Cardiac fibroblast (primary cell): ENCODE measurements around the gene STS.
A peak's percentile ranks its signal among the peaks of the same experiment; 100 is the strongest.

Experiments used
- DNase-seq, 2 donors: peaks; one replicate each; pipeline versions ENCODE4 v3.0.0 to v3.0.0-alpha.2; 2010; ENCODE audit warnings: low read depth in 2 of 2
- H3K4me3 ChIP-seq, 2 donors: replicated peaks in 1 of 2; 1 replicate in 1 of 2; 2 replicates in 1 of 2; pipeline ENCODE4 v1.5.1; 2011; ENCODE audit warnings: low read depth in 2 of 2, low read length in 2 of 2, mild to moderate bottlenecking in 2 of 2, moderate library complexity in 1 of 2
- TF ChIP-seq, protein P1 (sequence below): IDR thresholded peaks from one replicate; pipeline ENCODE4 v1.5.1; 2011; ENCODE audit warnings: low read depth, mild to moderate bottlenecking, low read length, inconsistent platforms

STS gene

DNA sequence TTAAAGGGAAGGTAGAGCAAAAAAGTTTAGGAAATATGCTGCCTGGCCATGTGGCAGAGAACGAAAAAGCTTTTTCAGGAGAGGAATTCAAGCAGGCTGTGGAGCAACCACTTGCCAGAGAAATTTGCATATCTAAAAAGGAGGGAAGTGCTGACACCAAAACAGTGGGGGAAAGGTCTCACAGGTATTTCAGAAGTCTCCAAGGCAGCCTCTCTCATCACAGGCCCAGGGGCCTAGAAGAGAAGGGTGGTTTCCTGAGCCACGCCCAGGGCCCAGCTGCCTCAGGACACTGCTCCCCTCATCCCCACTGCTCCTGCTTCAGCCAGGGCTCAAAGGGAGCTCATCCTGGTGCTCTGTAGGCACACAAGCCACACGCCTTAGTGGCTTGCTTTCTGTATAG, 29.9 kb upstream of the STS start:
- TF ChIP-seq, protein P1, sequence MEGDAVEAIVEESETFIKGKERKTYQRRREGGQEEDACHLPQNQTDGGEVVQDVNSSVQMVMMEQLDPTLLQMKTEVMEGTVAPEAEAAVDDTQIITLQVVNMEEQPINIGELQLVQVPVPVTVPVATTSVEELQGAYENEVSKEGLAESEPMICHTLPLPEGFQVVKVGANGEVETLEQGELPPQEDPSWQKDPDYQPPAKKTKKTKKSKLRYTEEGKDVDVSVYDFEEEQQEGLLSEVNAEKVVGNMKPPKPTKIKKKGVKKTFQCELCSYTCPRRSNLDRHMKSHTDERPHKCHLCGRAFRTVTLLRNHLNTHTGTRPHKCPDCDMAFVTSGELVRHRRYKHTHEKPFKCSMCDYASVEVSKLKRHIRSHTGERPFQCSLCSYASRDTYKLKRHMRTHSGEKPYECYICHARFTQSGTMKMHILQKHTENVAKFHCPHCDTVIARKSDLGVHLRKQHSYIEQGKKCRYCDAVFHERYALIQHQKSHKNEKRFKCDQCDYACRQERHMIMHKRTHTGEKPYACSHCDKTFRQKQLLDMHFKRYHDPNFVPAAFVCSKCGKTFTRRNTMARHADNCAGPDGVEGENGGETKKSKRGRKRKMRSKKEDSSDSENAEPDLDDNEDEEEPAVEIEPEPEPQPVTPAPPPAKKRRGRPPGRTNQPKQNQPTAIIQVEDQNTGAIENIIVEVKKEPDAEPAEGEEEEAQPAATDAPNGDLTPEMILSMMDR: no peak
- H3K4me3 ChIP-seq: no peak overlapping the region
- DNase-seq: no peak

DNA sequence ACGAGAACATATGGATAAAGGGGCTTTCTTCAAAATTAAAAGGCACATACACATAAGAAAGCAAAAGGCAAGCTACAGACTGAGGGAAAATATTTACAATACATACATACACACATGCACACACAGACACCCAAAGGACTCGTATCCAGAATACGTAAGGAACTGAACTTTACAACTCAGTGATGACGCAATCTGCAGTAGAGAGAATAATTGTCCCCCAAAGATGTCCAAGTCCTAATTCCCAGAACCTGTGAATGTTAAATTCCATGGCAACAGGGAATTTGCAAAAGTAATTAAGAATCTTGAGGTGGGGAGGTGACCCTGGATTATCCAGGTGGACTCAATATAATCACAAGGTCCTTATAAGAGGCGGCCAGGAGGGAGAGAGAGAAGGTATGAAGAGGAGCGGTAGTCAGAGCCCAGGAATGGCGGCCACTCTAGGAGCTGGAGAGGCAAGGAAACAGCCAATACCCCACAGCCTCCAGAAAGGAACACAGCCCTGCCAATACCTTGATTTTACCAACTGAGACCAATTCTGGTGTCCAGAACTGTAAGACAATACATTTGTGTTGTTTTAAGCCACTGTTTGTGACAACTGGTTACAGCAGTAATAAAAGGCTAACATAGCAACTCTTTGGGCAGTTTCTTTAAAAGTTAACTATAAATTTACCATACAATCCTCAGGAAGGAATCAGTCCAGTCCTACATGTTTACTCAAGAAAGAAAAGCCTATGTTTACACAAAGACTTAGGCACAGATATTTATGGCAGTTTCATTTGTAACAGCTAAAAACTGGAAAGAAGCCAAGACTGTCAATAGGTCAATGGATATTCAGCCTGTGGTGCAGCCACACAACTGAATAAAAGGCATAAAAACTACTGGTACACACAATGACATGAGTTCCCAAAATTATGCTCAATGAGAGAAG, 27.3 kb upstream of the STS start:
- no peak overlapping the region for H3K4me3 ChIP-seq
- TF ChIP-seq, protein P1: no peak
- peak; percentile 39 to 42 for DNase-seq

DNA sequence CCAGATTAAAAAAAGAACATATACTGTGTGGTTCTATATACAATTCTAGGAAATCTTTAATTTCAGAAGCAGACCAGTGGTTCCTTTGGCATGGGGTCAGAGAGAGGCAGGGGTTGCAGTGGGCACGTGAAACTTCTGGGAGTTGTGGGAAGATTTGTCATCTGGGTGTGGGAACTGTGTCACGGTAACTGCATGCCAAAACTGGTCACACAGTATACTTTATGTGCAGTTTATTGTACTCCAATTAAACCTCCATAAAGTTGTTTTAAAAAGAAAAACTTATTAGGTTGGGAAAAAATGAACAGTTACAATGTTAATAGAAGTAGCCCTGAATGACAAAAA, 26.7 kb upstream of the STS start:
- TF ChIP-seq, protein P1: no peak
- peak in 1 of 2 donors; percentile 10 for DNase-seq
- H3K4me3 ChIP-seq: no peak overlapping the region

DNA sequence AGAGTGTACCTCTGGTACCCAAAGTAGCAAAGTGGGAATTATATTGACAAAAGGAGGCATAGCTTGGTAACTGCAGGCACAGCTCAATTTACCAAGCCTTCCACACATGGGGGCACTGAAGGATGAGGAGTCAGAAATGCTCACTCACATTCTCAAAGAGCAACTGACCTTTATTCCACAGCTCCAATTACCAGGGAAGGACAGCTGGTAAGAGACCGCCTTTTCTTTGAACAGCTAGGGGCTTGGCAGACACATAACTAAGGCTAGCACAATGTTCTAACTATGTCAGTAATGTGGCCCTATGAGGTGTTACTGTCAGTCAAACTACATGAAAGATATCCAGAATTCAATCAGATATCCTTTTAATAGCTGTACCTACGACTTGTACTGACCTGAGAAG, 20.5 kb upstream of the STS start:
- DNase-seq: no peak
- TF ChIP-seq, protein P1: no peak

DNA sequence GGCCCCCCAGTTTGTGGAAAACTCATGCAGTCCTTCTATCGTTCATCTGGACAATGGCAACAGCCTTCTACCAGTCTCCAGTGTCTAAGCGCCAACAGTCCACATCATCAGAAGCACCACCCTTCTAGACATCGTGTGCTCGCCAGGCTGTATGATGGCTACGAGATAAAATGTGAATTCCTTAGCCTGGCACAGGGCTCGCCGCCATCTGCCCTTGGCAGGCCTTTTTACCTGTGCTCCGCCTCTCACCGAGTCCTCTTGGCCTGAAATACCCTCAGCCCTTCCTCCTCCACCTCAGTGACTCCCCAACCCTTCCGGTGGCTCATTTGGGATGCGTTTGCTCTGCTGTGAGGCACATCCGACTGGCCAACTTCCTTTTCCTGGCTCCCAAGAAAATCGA, 15.9 kb upstream of the STS start:
- no peak overlapping the region for H3K4me3 ChIP-seq
- TF ChIP-seq, protein P1: no peak
- DNase-seq: no peak

More for the DNA sequence above, 20.5 kb upstream of the STS start:
- H3K4me3 ChIP-seq: no peak overlapping the region

DNA sequence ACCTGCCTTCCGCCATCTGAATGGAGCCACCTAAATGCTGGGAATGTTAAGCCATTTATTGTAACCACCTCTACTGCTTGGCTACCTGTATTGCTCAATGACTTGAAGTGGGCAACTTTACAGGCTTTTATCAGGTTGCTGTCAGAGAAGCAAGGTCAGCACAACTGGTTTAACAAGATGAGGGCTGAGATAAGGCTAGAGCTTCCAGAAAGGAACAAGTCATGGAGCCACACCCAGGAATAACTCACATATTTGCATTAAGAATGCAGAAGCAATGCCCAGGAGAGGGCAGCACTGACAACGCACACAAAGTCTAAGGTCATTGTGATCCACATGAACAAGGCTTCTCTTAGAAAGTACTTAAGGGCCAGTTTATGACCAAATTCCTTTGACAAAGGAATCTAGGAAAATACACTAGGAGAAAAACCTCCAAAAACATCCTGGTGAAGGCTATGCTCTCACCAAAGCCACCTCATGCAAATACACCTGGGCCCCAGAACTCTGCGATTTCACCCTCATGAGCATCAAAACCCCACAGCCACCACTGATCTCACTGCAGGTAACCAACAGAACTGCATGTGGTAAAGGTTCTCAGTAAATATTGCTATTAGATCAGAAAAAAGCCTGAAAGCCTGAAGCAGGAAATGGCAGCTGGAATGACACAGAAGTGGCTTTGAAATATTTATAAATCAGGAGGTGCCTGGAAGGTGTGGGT, 15.0 kb upstream of the STS start:
- TF ChIP-seq, protein P1: peak; percentile 47

More for the DNA sequence above, 15.0 kb upstream of the STS start:
- H3K4me3 ChIP-seq: no peak overlapping the region
- DNase-seq: peak; percentile 70 to 82
